Fibroblast of villous mesenchyme (primary cell): Measurements from ENCODE around the gene OR12D2. TPM values are rescaled to one million over a fixed set of nuclear protein-coding genes. Genes with fewer than 3 reads are reported as not detected.
"Not testable (repeated sequence)": the region's sequence is repeated elsewhere in the genome, so short reads cannot be mapped to it uniquely, and the experiment has no call there.

ENCODE experiments used
- DNase-seq: peaks from one replicate; pipeline ENCODE4 v3.0.0-alpha.2; 2010; ENCODE audit warnings: low read depth
- H3K4me3 ChIP-seq: 2 replicates; pipeline ENCODE4 v1.5.1; 2011; ENCODE audit warnings: low read depth, mild to moderate bottlenecking, low read length
- CTCF ChIP-seq: IDR thresholded peaks from 2 replicates; pipeline ENCODE4 v1.5.1; 2012; ENCODE audit warnings: low read depth, mild to moderate bottlenecking, low read length; ENCODE audit not compliant: insufficient read depth
- total RNA-seq: library from RNA; depleted of rRNA; stranded (reverse); fragments of >200 nt; gene quantifications from 2 replicates; pipeline ENCODE4 v1.2.3, GENCODE V29; 2012

OR12D2 gene
- total RNA-seq, 1 donor: not detected

DNA sequence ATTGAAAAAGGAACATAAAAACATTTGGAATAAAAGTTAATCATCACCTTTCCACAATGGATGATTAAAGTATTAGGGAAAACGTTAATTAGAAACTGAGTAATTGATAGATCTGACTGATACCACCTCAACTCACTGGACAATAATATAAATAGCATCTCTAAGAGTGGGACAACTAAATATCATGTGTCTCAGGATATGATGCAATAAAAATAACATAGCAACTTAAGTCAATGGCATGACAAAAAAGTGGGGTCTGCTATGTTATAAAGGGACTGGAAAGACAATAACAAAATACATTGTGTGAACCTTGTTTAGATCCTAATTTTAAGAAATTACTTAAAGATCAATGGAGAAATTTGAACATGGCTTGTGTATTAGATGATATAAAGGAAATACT is 29.6 kb downstream of the OR12D2 start:
- TF ChIP-seq CTCF: no peak
- no peak for DNase-seq
- no peak overlapping the region for H3K4me3 ChIP-seq

- no peak for TF ChIP-seq CTCF
- H3K4me3 ChIP-seq: no peak overlapping the region
- DNase-seq: no peak
These were observed 31.2 kb downstream of the OR12D2 start for GRCh38 chr6:29426654-29427053.

DNA sequence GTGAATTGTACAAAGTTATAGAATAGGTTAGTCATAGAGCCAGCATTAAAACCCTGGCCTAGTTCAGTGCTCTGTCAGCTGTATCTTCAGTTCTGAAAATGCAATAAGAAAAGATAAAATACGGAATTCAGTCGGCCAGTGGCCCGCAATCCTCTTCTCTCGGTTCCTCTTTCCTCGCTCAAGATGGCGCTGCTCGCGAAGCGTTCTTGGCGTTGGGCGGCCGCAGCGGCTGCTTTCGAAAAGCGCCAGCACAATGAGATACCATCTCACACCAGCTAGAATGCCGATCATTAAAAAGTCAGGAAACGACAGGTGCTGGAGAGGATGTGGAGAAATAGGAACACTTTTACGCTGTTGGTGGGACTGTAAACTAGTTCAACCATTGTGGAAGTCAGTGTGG is 41.3 kb downstream of the OR12D2 start:
- not testable (repeated sequence) for H3K4me3 ChIP-seq, DNase-seq

DNA sequence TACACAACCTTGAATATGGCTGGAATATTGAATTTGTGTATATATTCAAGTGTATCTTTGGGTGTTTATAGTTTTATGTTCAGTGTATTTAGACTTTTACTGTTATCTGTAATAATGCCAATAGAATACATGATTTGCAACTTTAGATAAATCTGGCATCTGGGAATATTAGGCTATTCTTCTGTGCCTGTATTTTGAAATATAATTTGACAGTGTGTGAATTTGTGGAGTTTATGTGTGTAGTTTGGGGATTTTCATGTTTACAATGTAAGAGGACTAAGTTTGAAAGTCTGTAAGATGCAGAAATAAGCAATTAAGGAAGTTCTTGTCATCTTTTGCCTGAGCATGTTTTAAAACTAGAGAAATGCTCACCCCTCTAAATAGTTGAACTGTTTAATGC is 43.6 kb downstream of the OR12D2 start, which contains the start of gene OR10C1:
OR10C1 (plus strand) TSS at position 301 of the 400 bp plus-strand sequence. CDS start 710 bp downstream, outside the sequence.
- H3K4me3 ChIP-seq: no peak within 1 kb of the TSS
- no peak for DNase-seq
- TF ChIP-seq CTCF: no peak

GRCh38 chr6:29442719-29443118 is 47.3 kb downstream of the OR12D2 start:
- TF ChIP-seq CTCF: no peak
- no peak overlapping the region for H3K4me3 ChIP-seq
- no peak for DNase-seq

GRCh38 chr6:29444031-29444430 is 48.6 kb downstream of the OR12D2 start:
- not testable (repeated sequence) for DNase-seq, H3K4me3 ChIP-seq

Other genes with a start within 250 kb of the OR12D2 start
- not detected in 2 replicates for gene OR2J2, start 224.7 kb upstream of the OR12D2 start, total RNA-seq
- gene OR14J1, start 93.9 kb upstream of the OR12D2 start, total RNA-seq: not detected in 2 replicates
- gene OR5V1, start 26.8 kb upstream of the OR12D2 start, total RNA-seq: not detected in 2 replicates
- gene OR12D3, start 20.3 kb upstream of the OR12D2 start, total RNA-seq: not detected in 2 replicates
- not detected in 2 replicates for gene OR12D1, start 19.3 kb downstream of the OR12D2 start, total RNA-seq
- not detected in 2 replicates for gene OR10C1, start 43.7 kb downstream of the OR12D2 start, total RNA-seq
- not detected in 2 replicates for gene OR11A1, start 61.4 kb downstream of the OR12D2 start, total RNA-seq
- gene OR2H1, start 61.5 kb downstream of the OR12D2 start, total RNA-seq: not detected in 2 replicates
- not detected in 2 replicates for gene MAS1L, start 92.3 kb downstream of the OR12D2 start, total RNA-seq
- gene UBD, start 164.1 kb downstream of the OR12D2 start, total RNA-seq: not detected in 2 replicates
- gene OR2H2, start 189.5 kb downstream of the OR12D2 start, total RNA-seq: not detected in 2 replicates
- gene GABBR1, start 237.6 kb downstream of the OR12D2 start, total RNA-seq: 12.5 and 13.9 TPM in 2 replicates